IMR-90 (cell line): ENCODE measurements around the gene ABLIM3. TPM values are rescaled to one million over a fixed set of nuclear protein-coding genes. Genes with fewer than 3 reads are reported as not detected.
A peak's percentile ranks its signal among the peaks of the same experiment; 100 is the strongest.

Experiments
- ATAC-seq: fragments of 200-7000 bp; cut with Tn5 transposase; 2 replicates; pipeline ENCODE4 v1.9.1; 2020; ENCODE audit warnings: low read depth, mild to moderate bottlenecking, moderate library complexity
- BruUV-seq: library from RNA; stranded (reverse); fragments of 400-500 nt; replicated peaks from 2 replicates; lab custom pipeline; 2021; lab: Mats Ljungman, UMichigan
- CTCF ChIA-PET: fragments of 300-600 bp; formaldehyde crosslinking; extraction: SDS; loops from one replicate; lab custom pipeline; 2021; ENCODE audit warnings: antibody characterized with exemption; lab: Yijun Ruan, JAX
- POLR2A ChIA-PET: fragments of 300-600 bp; sonication (Branson Sonifier 250); formaldehyde crosslinking; loops from one replicate; lab custom pipeline; 2022; ENCODE audit warnings: antibody characterized with exemption; ENCODE audit not compliant: unreplicated experiment; lab: Charles Lee
- DNase-seq: peaks from one replicate; pipeline ENCODE4 v3.0.0; 2013
- H2AFZ ChIP-seq: replicated peaks from 2 replicates; pipeline ENCODE3; 2013; ENCODE audit warnings: low read length, mild to moderate bottlenecking; ENCODE audit not compliant: poor library complexity
- H2AK5ac ChIP-seq: 2 replicates; pipeline ENCODE4 v1.6.1; 2013; ENCODE audit warnings: low read depth, low read length, inconsistent platforms
- H2AK9ac ChIP-seq: replicated peaks from 2 replicates; pipeline ENCODE3; 2013; ENCODE audit warnings: mild to moderate bottlenecking, low read depth, low read length, moderate library complexity; ENCODE audit not compliant: poor library complexity
- H2BK120ac ChIP-seq: 2 replicates; pipeline ENCODE4 v1.6.1; 2013; ENCODE audit warnings: low read depth, low read length, inconsistent platforms
- H2BK15ac ChIP-seq: 3 replicates; pipeline ENCODE4 v1.6.1; 2013; ENCODE audit warnings: low read depth, low read length, inconsistent platforms
- H2BK20ac ChIP-seq: 2 replicates; pipeline ENCODE4 v1.6.1; 2013; ENCODE audit warnings: low read depth, mild to moderate bottlenecking, inconsistent platforms, low read length, moderate library complexity
- H2BK5ac ChIP-seq: 2 replicates; pipeline ENCODE4 v1.6.1; 2013; ENCODE audit warnings: mild to moderate bottlenecking, low read depth, low read length, inconsistent platforms; ENCODE audit not compliant: poor library complexity, severe bottlenecking
- H3K14ac ChIP-seq: replicated peaks from 2 replicates; pipeline ENCODE4 v1.6.1; 2013; ENCODE audit warnings: low read depth, low read length, inconsistent platforms
- H3K18ac ChIP-seq: 2 replicates; pipeline ENCODE4 v1.6.1; 2013; ENCODE audit warnings: low read depth, low read length, control low read depth
- H3K23ac ChIP-seq: 2 replicates; pipeline ENCODE4 v1.6.1; 2013; ENCODE audit warnings: low read depth, low read length, inconsistent platforms
- H3K27ac ChIP-seq: 2 replicates; pipeline ENCODE4 v1.5.1; 2013; ENCODE audit warnings: mild to moderate bottlenecking, control low read depth, low read length; ENCODE audit not compliant: insufficient read depth
- H3K27me3 ChIP-seq: 2 replicates; pipeline ENCODE4 v1.6.1; 2013; ENCODE audit warnings: low read length; ENCODE audit not compliant: control insufficient read depth, insufficient read depth
- H3K36me3 ChIP-seq: 2 replicates; pipeline ENCODE4 v1.6.1; 2013; ENCODE audit warnings: low read length, mixed read lengths; ENCODE audit not compliant: control insufficient read depth, insufficient read depth
- H3K4ac ChIP-seq: 2 replicates; pipeline ENCODE4 v1.6.1; 2013; ENCODE audit warnings: low read depth, low read length, inconsistent platforms
- H3K4me1 ChIP-seq: 2 replicates; pipeline ENCODE4 v1.6.1; 2013; ENCODE audit warnings: low read length, mixed read lengths; ENCODE audit not compliant: control insufficient read depth, insufficient read depth
- H3K4me2 ChIP-seq: 2 replicates; pipeline ENCODE4 v1.6.1; 2013; ENCODE audit warnings: low read depth, mild to moderate bottlenecking, control low read depth, low read length, moderate library complexity
- H3K4me3 ChIP-seq: 2 replicates; pipeline ENCODE4 v1.5.1; 2013; ENCODE audit warnings: low read depth, mild to moderate bottlenecking, control low read depth, low read length, moderate library complexity; ENCODE audit not compliant: insufficient read depth
- H3K56ac ChIP-seq: 2 replicates; pipeline ENCODE4 v1.6.1; 2013; ENCODE audit warnings: low read length, inconsistent platforms; ENCODE audit not compliant: insufficient read depth; ENCODE audit errors: extremely low read depth
- H3K79me1 ChIP-seq, 2 experiments: 2 replicates each; pipeline ENCODE4 v1.6.1; 2013; ENCODE audit warnings: low read length in 2 of 2, inconsistent platforms in 1 of 2, low read depth in 1 of 2
- H3K9ac ChIP-seq: 2 replicates; pipeline ENCODE4 v1.6.1; 2013; ENCODE audit warnings: low read depth, low read length, control low read depth
- H3K9me1 ChIP-seq: 2 replicates; pipeline ENCODE4 v1.6.1; 2013; ENCODE audit warnings: low read length, inconsistent platforms; ENCODE audit not compliant: insufficient read depth
- H3K9me3 ChIP-seq: 2 replicates; pipeline ENCODE4 v1.6.1; 2013; ENCODE audit warnings: low read length; ENCODE audit not compliant: control insufficient read depth, insufficient read depth
- H4K20me1 ChIP-seq: 2 replicates; pipeline ENCODE4 v1.6.1; 2013; ENCODE audit warnings: low read length, inconsistent platforms; ENCODE audit not compliant: insufficient read depth
- H4K5ac ChIP-seq: 2 replicates; pipeline ENCODE4 v1.6.1; 2013; ENCODE audit warnings: mild to moderate bottlenecking, low read depth, low read length, control low read depth
- H4K8ac ChIP-seq, 2 experiments: 2 replicates each; pipeline ENCODE4 v1.6.1; 2013; ENCODE audit warnings: low read depth in 2 of 2, low read length in 2 of 2, control low read depth in 1 of 2, inconsistent platforms in 1 of 2
- H4K91ac ChIP-seq: 2 replicates; pipeline ENCODE4 v1.6.1; 2013; ENCODE audit warnings: low read depth, low read length, inconsistent platforms; ENCODE audit not compliant: insufficient read depth
- BHLHE40 ChIP-seq: fragments of 150-350 bp; IDR thresholded peaks from 2 replicates; pipeline ENCODE4 v1.6.1; 2016; ENCODE audit warnings: mild to moderate bottlenecking, low read depth, low read length
- CEBPB ChIP-seq: IDR thresholded peaks from 2 replicates; pipeline ENCODE4 v1.6.1; 2012; ENCODE audit warnings: low read depth, low read length, improper control_type of control experiment
- CHD1 ChIP-seq: IDR thresholded peaks from 2 replicates; pipeline ENCODE4 v1.6.1; 2012; ENCODE audit warnings: low read depth, low read length, improper control_type of control experiment
- FOS ChIP-seq: fragments of 150-350 bp; IDR thresholded peaks from 2 replicates; pipeline ENCODE4 v1.6.1; 2016; ENCODE audit warnings: low read depth, low read length
- MAFK ChIP-seq: IDR thresholded peaks from 2 replicates; pipeline ENCODE4 v1.6.1; 2012; ENCODE audit warnings: low read depth, low read length, improper control_type of control experiment
- MAZ ChIP-seq: IDR thresholded peaks from 2 replicates; pipeline ENCODE4 v1.6.1; 2012; ENCODE audit warnings: low read depth, mild to moderate bottlenecking, low read length, improper control_type of control experiment, moderate library complexity, borderline replicate concordance
- MXI1 ChIP-seq: IDR thresholded peaks from 2 replicates; pipeline ENCODE4 v1.6.1; 2012; ENCODE audit warnings: low read depth, mild to moderate bottlenecking, low read length, moderate library complexity, borderline replicate concordance
- NFE2L2 ChIP-seq: fragments of 150-350 bp; IDR thresholded peaks from 2 replicates; pipeline ENCODE4 v1.6.1; 2016; ENCODE audit warnings: low read depth, mild to moderate bottlenecking, low read length
- POLR2A ChIP-seq: IDR thresholded peaks from 2 replicates; pipeline ENCODE4 v1.6.1; 2012; ENCODE audit warnings: mild to moderate bottlenecking, low read depth, low read length
- RAD21 ChIP-seq: IDR thresholded peaks from 2 replicates; pipeline ENCODE4 v1.6.1; 2012; ENCODE audit warnings: low read length, improper control_type of control experiment
- RCOR1 ChIP-seq: IDR thresholded peaks from 2 replicates; pipeline ENCODE4 v1.6.1; 2012; ENCODE audit warnings: mild to moderate bottlenecking, low read length, improper control_type of control experiment; ENCODE audit not compliant: insufficient replicate concordance
- RFX5 ChIP-seq: IDR thresholded peaks from 2 replicates; pipeline ENCODE4 v1.8.0; 2012; ENCODE audit warnings: low read depth, mild to moderate bottlenecking, low read length, moderate library complexity
- SMC3 ChIP-seq: fragments of 150-350 bp; IDR thresholded peaks from 2 replicates; pipeline ENCODE4 v1.6.1; 2016; ENCODE audit warnings: low read depth, mild to moderate bottlenecking, antibody characterized with exemption, low read length, moderate library complexity
- WGBS, 2 experiments: methylation state at CpG; one replicate each; pipeline versions ENCODE4 v1.1.5 to v1.1.7; 2013; ENCODE audit warnings: missing lambda C conversion rate in 2 of 2; ENCODE audit not compliant: insufficient read length in 1 of 2; ENCODE audit errors: extremely low coverage in 2 of 2; 5-methylcytosine and 5-hydroxymethylcytosine counted together
- dilution Hi-C: fragments of 300-500 bp; cut with HindIII; formaldehyde crosslinking; loops from one replicate; pipeline ENCODE4 v1.14.3; 2018; ENCODE audit warnings: low sequenced_read_pairs; ENCODE audit not compliant: unreplicated experiment
- in situ Hi-C: fragments of 300-500 bp; cut with MboI; formaldehyde crosslinking; loops from 3 replicates; pipeline ENCODE4 v1.14.3; 2019; ENCODE audit warnings: low sequenced_read_pairs, inconsistent platforms, mixed read lengths
- intact Hi-C: fragments of 100-400 bp; cut with micrococcal nuclease; formaldehyde crosslinking; loops from 2 replicates; pipeline ENCODE4 v1.10.0; 2022
- polyA plus RNA-seq, 3 experiments: library from polyadenylated mRNA; depleted of rRNA; stranded (reverse); fragments of >200 nt; gene quantifications; 2 replicates each; pipeline ENCODE4 v1.2.3, GENCODE V29; 2012; ENCODE audit warnings: low replicate concordance in 1 of 3
- total RNA-seq: library from RNA; depleted of rRNA; stranded (reverse); fragments of >200 nt; gene quantifications from 2 replicates; pipeline ENCODE4 v1.2.3, GENCODE V29; 2012
- TF ChIP-seq, protein P1 (sequence below): fragments of 150-350 bp; IDR thresholded peaks from 2 replicates; pipeline ENCODE4 v1.6.1; 2016; ENCODE audit warnings: low read depth, mild to moderate bottlenecking, low read length, moderate library complexity, borderline replicate concordance
- TF ChIP-seq, protein P2 (sequence below): fragments of 150-350 bp; IDR thresholded peaks from 2 replicates; pipeline ENCODE4 v1.6.1; 2017; ENCODE audit warnings: mild to moderate bottlenecking, antibody characterized with exemption, low read length, low read depth
- TF ChIP-seq, protein P3 (sequence below): conservative IDR thresholded peaks from 2 replicates; pipeline ENCODE4 v1.5.1; 2012; ENCODE audit warnings: mild to moderate bottlenecking, low read depth, low read length, improper control_type of control experiment

The ABLIM3 gene
- total and polyA plus RNA-seq, 2 of the 4 experiments (the other 2 are of a cell fraction): 33.3 to 69.9 TPM

DNA sequence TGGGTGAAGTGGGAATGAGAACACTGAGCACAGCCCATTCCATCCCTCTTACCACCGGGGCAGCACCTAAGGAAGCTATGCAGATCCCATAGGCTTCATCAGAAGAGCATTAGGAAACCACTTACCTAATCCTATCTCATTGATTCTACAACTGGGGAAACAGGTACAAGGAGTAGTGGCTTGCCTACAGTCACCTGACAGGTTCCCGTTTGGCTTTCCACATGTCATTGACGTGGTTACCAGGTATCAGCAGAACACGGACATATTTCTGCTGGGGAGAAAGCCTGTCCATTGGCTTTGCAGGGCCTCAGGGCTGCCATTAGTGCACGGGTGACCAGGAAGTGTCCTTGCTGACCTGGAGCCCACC, 141.7 kb downstream of the ABLIM3 start:
- H2AFZ ChIP-seq: no peak overlapping the region
- no peak overlapping the region for H2BK20ac ChIP-seq
- H2AK9ac ChIP-seq: peak overlapping the region; percentile 70
- no peaks in the 10 kb centered on the region for H3K36me3 ChIP-seq
- in situ Hi-C loops: no loop called here
- H3K4me1 ChIP-seq: peaks cover 4% of the 10 kb centered on the region
- no peak overlapping the region for H3K9ac ChIP-seq
- BruUV-seq: no TSS peak
- no peak overlapping the region for H3K23ac ChIP-seq
- intact Hi-C loops: no loop called here
- no peak overlapping the region for H3K14ac ChIP-seq
- H3K4me2 ChIP-seq: no peak overlapping the region
- no peak overlapping the region for H4K8ac ChIP-seq
- no peak overlapping the region for H2BK15ac ChIP-seq
- POLR2A ChIA-PET: no interaction called here
- H3K79me1 ChIP-seq: 0 out of 4 replicates have a peak, but pooled peaks cover 0 to 14% of the 10 kb centered on the region in 2 experiments
- no peak overlapping the region for H3K56ac ChIP-seq
- no peak overlapping the region for H2AK5ac ChIP-seq
- H4K5ac ChIP-seq: no peak overlapping the region
- peaks cover 4% of the 10 kb centered on the region; the same call in 1 of the 2 replicates for H4K20me1 ChIP-seq
- no peak overlapping the region for H4K91ac ChIP-seq
- CTCF ChIA-PET: no interaction called here
- no peak overlapping the region for H2BK120ac ChIP-seq
- DNase-seq (no peak), ATAC-seq (no peak)
- H2BK5ac ChIP-seq: no peak overlapping the region
- 96% methylated on average over 3 of the region's 5 CpGs; no CpG with 5 or more reads in 1 of the 2 experiments for WGBS, 2 experiments
- no peak overlapping the region for H3K27ac ChIP-seq
- no peak overlapping the region for H3K4ac ChIP-seq
- H3K18ac ChIP-seq: no peak overlapping the region
- dilution Hi-C loops: no loop called here
- H3K4me3 ChIP-seq: no peak overlapping the region
- H3K9me1 ChIP-seq: peaks cover 17% of the 10 kb centered on the region
- H3K9me3 ChIP-seq: no peaks in the 10 kb centered on the region
- no peak for TF ChIP-seq RFX5
- TF ChIP-seq MAFK: no peak
- no peak for TF ChIP-seq RCOR1
- no peak for TF ChIP-seq MAZ
- TF ChIP-seq FOS: no peak
- TF ChIP-seq, protein P1, sequence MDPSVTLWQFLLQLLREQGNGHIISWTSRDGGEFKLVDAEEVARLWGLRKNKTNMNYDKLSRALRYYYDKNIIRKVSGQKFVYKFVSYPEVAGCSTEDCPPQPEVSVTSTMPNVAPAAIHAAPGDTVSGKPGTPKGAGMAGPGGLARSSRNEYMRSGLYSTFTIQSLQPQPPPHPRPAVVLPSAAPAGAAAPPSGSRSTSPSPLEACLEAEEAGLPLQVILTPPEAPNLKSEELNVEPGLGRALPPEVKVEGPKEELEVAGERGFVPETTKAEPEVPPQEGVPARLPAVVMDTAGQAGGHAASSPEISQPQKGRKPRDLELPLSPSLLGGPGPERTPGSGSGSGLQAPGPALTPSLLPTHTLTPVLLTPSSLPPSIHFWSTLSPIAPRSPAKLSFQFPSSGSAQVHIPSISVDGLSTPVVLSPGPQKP: no peak
- TF ChIP-seq NFE2L2: no peak
- no peak for TF ChIP-seq MXI1
- TF ChIP-seq CHD1: no peak
- no peak for TF ChIP-seq CEBPB
- no peak for TF ChIP-seq POLR2A
- TF ChIP-seq RAD21: no peak
- TF ChIP-seq, protein P2, sequence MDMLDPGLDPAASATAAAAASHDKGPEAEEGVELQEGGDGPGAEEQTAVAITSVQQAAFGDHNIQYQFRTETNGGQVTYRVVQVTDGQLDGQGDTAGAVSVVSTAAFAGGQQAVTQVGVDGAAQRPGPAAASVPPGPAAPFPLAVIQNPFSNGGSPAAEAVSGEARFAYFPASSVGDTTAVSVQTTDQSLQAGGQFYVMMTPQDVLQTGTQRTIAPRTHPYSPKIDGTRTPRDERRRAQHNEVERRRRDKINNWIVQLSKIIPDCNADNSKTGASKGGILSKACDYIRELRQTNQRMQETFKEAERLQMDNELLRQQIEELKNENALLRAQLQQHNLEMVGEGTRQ: no peak
- no peak for TF ChIP-seq BHLHE40
- TF ChIP-seq, protein P3, sequence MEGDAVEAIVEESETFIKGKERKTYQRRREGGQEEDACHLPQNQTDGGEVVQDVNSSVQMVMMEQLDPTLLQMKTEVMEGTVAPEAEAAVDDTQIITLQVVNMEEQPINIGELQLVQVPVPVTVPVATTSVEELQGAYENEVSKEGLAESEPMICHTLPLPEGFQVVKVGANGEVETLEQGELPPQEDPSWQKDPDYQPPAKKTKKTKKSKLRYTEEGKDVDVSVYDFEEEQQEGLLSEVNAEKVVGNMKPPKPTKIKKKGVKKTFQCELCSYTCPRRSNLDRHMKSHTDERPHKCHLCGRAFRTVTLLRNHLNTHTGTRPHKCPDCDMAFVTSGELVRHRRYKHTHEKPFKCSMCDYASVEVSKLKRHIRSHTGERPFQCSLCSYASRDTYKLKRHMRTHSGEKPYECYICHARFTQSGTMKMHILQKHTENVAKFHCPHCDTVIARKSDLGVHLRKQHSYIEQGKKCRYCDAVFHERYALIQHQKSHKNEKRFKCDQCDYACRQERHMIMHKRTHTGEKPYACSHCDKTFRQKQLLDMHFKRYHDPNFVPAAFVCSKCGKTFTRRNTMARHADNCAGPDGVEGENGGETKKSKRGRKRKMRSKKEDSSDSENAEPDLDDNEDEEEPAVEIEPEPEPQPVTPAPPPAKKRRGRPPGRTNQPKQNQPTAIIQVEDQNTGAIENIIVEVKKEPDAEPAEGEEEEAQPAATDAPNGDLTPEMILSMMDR: no peak
- no peak for TF ChIP-seq SMC3
- no peaks in the 10 kb centered on the region; the same call in 1 of the 2 replicates for H3K27me3 ChIP-seq
